Ectodermal cell (in vitro differentiated cells): ENCODE data around the gene FMN2.

Source experiments
- H3K27ac ChIP-seq: 2 replicates; pipeline ENCODE4 v1.7.0; 2013; ENCODE audit warnings: mild to moderate bottlenecking, low read depth, low read length; ENCODE audit not compliant: insufficient read depth, poor library complexity, severe bottlenecking
- H3K27me3 ChIP-seq: 2 replicates; pipeline ENCODE4 v1.7.0; 2013; ENCODE audit warnings: mild to moderate bottlenecking, low read length; ENCODE audit not compliant: insufficient read depth, control insufficient read depth, poor library complexity, severe bottlenecking
- H3K36me3 ChIP-seq: one replicate; pipeline ENCODE4 v1.7.0; 2013; ENCODE audit warnings: low read length; ENCODE audit not compliant: control insufficient read depth, insufficient read depth
- H3K4me1 ChIP-seq: one replicate; pipeline ENCODE4 v1.7.0; 2013; ENCODE audit warnings: low read length; ENCODE audit not compliant: control insufficient read depth, insufficient read depth
- H3K4me3 ChIP-seq: 2 replicates; pipeline ENCODE4 v1.7.0; 2013; ENCODE audit warnings: low read depth, low read length, control low read depth; ENCODE audit not compliant: insufficient read depth
- H3K9me3 ChIP-seq: 2 replicates; pipeline ENCODE4 v1.7.0; 2013; ENCODE audit warnings: mild to moderate bottlenecking, low read length, moderate library complexity; ENCODE audit not compliant: control insufficient read depth
- WGBS, 2 experiments: methylation state at CpG; one replicate each; pipeline ENCODE4 v1.1.7; 2013; ENCODE audit warnings: missing lambda C conversion rate in 2 of 2; 5-methylcytosine and 5-hydroxymethylcytosine counted together

FMN2 gene

GRCh38 chr1:240128366-240128765, 36.7 kb downstream of the FMN2 start:
- H3K9me3 ChIP-seq: no peaks in the 10 kb centered on the region
- no peak overlapping the region for H3K4me3 ChIP-seq
- H3K36me3 ChIP-seq: no peaks in the 10 kb centered on the region
- no peaks in the 10 kb centered on the region for H3K27me3 ChIP-seq
- 98% methylated on average over 2 of the region's 2 CpGs; no CpG with 5 or more reads in 1 of the 2 experiments for WGBS, 2 experiments
- H3K27ac ChIP-seq: no peak overlapping the region
- no peaks in the 10 kb centered on the region for H3K4me1 ChIP-seq

DNA sequence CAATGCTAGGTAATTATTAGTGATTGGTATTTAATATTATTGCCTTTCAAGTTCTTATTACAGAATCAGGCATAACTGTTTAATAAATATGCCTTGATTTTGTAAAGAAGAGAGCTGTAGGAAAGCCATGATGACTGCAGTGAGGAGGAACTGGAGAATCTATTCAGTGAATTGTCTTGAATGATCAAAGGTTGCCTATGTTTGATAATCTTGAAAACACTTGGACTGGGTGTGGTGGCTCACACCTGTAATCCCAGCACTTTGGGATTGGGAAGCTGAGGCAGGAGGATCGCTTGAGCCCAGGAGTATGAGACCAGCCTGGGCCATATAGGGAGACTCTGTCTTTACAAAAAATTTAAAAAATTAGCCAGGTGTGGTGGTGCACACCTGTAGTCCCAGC, 42.4 kb downstream of the FMN2 start:
- no peak overlapping the region for H3K4me3 ChIP-seq
- H3K27ac ChIP-seq: no peak overlapping the region
- no peaks in the 10 kb centered on the region for H3K27me3 ChIP-seq
- no peaks in the 10 kb centered on the region for H3K9me3 ChIP-seq
- 88 to 92% methylated on average over 1 of the region's 1 CpG for WGBS, 2 experiments
- no peaks in the 10 kb centered on the region for H3K4me1 ChIP-seq
- no peaks in the 10 kb centered on the region for H3K36me3 ChIP-seq

DNA sequence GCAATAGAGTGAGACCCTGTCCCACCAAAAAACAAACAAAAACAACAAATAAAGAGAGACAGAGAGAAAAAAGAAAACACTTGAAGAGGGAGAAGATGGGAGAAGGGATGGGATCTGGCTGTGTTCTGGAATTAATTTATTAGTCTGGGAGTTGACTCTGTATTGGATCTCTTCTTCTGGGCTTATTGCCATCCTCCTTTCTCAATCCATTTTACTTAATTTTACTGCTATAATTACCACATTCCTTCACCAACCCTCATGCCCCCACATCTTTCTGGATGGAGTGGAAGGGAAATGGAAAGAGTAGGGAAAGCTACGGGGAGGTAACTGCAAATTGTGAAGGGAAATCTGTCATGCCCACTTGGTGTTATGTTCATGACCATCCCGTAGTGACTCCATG, 42.9 kb downstream of the FMN2 start:
- H3K4me1 ChIP-seq: no peaks in the 10 kb centered on the region
- no peak overlapping the region for H3K27ac ChIP-seq
- H3K9me3 ChIP-seq: no peaks in the 10 kb centered on the region
- WGBS, 2 experiments: 94 to 96% methylated on average over 2 of the region's 2 CpGs
- H3K36me3 ChIP-seq: no peaks in the 10 kb centered on the region
- H3K27me3 ChIP-seq: no peaks in the 10 kb centered on the region
- no peak overlapping the region for H3K4me3 ChIP-seq

- Histone ChIP-seq H3K9me3 (no peaks in the 10 kb centered on the region), H3K4me1 (no peaks in the 10 kb centered on the region)
- WGBS, 2 experiments: 81 to 85% methylated on average over 1 to 3 of the region's 3 CpGs
These were observed 44.7 kb downstream of the FMN2 start for GRCh38 chr1:240136402-240136801.

GRCh38 chr1:240138867-240139266, 47.2 kb downstream of the FMN2 start:
- Histone ChIP-seq H3K27me3 (no peaks in the 10 kb centered on the region), H3K27ac (no peak overlapping the region), H3K9me3 (no peaks in the 10 kb centered on the region), H3K36me3 (no peaks in the 10 kb centered on the region), H3K4me1 (no peaks in the 10 kb centered on the region), H3K4me3 (no peak overlapping the region)
- WGBS, 2 experiments: 37 to 50% methylated on average over 4 of the region's 4 CpGs

More at GRCh38 chr1:240136402-240136801, 44.7 kb downstream of the FMN2 start:
- Histone ChIP-seq H3K27ac (no peak overlapping the region), H3K36me3 (no peaks in the 10 kb centered on the region), H3K4me3 (no peak overlapping the region), H3K27me3 (no peaks in the 10 kb centered on the region)

- Histone ChIP-seq H3K4me1 (no peaks in the 10 kb centered on the region), H3K27me3 (no peaks in the 10 kb centered on the region), H3K36me3 (no peaks in the 10 kb centered on the region), H3K9me3 (no peaks in the 10 kb centered on the region), H3K27ac (no peak overlapping the region), H3K4me3 (no peak overlapping the region)
- WGBS, 2 experiments: 92% methylated on average over 5 of the region's 5 CpGs
These were observed 47.8 kb downstream of the FMN2 start for GRCh38 chr1:240139511-240139910.

DNA sequence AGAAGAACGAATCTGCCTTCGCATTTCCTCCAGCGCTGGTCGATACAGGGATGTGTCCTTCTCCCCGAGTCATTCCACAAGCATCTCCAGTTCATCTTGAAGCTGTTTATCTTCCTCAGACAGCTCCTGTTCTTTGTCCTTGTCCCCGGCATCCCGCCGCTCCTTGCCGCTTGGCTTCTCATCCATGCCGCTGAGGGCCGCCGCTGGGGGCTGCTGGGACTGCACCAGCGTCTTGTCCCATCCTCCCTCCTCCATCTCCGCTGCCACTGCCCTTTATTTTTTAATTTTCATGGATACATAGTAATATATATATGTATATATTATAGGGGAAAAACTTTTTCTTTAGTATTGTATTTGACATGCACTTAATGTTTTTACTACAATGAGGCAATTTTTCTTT, 53.4 kb downstream of the FMN2 start:
- H3K4me3 ChIP-seq: no peak overlapping the region
- no peaks in the 10 kb centered on the region for H3K4me1 ChIP-seq
- H3K27me3 ChIP-seq: no peaks in the 10 kb centered on the region
- H3K27ac ChIP-seq: no peak overlapping the region
- H3K9me3 ChIP-seq: no peaks in the 10 kb centered on the region
- WGBS, 2 experiments: 93 to 94% methylated on average over 13 to 14 of the region's 14 CpGs
- no peaks in the 10 kb centered on the region for H3K36me3 ChIP-seq

DNA sequence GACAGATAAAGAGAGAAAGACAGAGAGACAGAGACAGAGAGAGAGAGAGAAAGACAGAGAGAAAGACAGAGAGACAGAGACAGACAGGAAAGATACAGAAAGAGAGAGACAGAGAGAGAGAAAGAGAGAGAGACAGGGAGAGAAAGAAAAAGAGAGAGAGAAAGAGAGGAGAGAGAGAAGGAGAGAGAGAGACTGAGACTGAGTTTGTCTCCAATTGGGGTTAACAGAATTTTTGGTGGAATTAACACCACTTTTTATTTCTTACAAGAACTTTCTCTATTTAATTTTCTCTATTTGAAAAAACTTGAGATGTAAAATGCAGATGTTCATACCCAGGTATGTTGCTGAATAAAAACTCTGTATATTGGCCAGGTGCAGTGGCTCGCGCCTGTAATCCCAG, 56.6 kb downstream of the FMN2 start:
- Histone ChIP-seq H3K4me1 (no peaks in the 10 kb centered on the region), H3K27ac (no peak overlapping the region), H3K4me3 (no peak overlapping the region), H3K27me3 (no peaks in the 10 kb centered on the region), H3K36me3 (no peaks in the 10 kb centered on the region), H3K9me3 (no peaks in the 10 kb centered on the region)
- 93 to 98% methylated on average over 2 of the region's 2 CpGs for WGBS, 2 experiments

DNA sequence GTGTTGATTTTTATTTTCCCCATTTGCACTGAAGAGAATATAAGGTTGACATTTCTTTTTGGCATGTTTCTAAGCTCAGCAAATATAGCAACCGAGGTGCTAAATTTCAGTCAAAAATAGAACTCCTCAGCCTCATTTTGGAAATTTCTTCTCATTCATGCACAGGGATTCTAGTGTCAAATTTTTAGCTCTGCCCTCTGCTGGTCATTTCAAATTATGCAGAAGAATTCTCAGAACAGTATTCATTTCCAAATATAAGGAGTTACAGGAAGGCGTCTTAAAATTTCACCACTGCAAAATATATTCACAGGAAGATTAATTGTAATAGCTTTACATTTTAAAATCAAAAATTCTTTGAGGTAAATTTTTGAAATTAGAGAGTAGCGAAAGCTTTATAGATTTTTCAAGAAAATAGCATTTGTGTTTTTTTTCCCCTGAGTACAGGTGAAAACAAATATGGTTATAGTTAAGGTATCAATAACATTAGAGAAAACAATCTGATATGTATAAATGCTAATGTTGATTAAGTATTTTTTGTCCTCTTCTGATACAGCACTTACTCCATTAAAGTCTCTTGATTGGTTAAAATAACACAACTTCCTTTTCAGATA, 57.9 kb downstream of the FMN2 start:
- H3K4me1 ChIP-seq: no peaks in the 10 kb centered on the region
- H3K4me3 ChIP-seq: no peak overlapping the region
- no peaks in the 10 kb centered on the region for H3K27me3 ChIP-seq
- WGBS, 2 experiments: 14 to 54% methylated on average over 1 to 3 of the region's 3 CpGs
- no peaks in the 10 kb centered on the region for H3K9me3 ChIP-seq
- no peaks in the 10 kb centered on the region for H3K36me3 ChIP-seq
- no peak overlapping the region for H3K27ac ChIP-seq

DNA sequence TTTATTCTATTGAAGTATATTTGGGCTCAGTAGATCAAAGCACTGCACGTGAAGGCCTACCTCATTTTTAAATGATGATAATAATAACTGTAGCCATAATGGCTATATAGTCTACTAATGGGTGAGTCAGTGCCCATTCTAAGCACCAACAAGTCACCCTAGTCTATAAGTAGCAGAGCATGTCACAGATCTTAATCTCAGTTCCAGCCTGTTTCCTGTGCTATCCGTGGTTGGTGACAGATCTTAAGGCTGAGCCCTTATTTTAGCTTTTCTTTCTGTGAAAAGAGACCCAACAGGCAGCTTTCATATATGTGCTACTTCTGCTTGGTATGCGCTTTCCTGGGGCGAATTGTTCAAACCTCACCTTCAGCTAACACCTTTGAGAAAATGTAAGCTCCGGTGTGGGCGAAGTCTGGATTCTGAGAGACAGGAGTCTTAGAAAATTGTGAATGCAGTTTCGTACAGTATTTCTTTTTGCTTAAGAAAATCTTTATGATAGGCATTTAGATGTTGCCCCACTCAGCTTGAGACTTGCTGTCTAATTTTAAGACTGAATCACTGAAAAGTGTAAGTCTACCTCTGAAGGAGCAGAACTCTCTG, 59.6 kb downstream of the FMN2 start:
- Histone ChIP-seq H3K27ac (no peak overlapping the region), H3K27me3 (no peaks in the 10 kb centered on the region), H3K9me3 (no peaks in the 10 kb centered on the region), H3K4me3 (no peak overlapping the region), H3K36me3 (no peaks in the 10 kb centered on the region), H3K4me1 (no peaks in the 10 kb centered on the region)
- WGBS, 2 experiments: 92 to 95% methylated on average over 6 to 7 of the region's 7 CpGs
